Panc1 (cell line): Measurements from ENCODE around the gene CATSPERZ.

Experiments used
- POLR2AphosphoS5 ChIP-seq: IDR thresholded peaks from 2 replicates; pipeline ENCODE4 v1.6.1; 2012; ENCODE audit warnings: mild to moderate bottlenecking, low read depth, low read length, moderate library complexity
- SIN3A ChIP-seq: IDR thresholded peaks from 2 replicates; pipeline ENCODE4 v1.6.1; 2012; ENCODE audit warnings: low read depth, mild to moderate bottlenecking, low read length, moderate library complexity, borderline replicate concordance; ENCODE audit not compliant: insufficient read depth
- TCF7L2 ChIP-seq: IDR thresholded peaks from 2 replicates; pipeline ENCODE4 v1.6.1; 2011; ENCODE audit warnings: mild to moderate bottlenecking, low read depth, low read length, inconsistent platforms
- TF ChIP-seq, protein P1 (sequence below): fragments of 450-650 bp; IDR thresholded peaks from 2 replicates; pipeline ENCODE4 v1.5.1; 2017; ENCODE audit warnings: mild to moderate bottlenecking
- TF ChIP-seq, protein P2 (sequence below), 2 experiments: IDR thresholded peaks; 2 replicates each; pipeline ENCODE4 v1.6.1; 2011 to 2012; ENCODE audit warnings: low read depth in 2 of 2, control low read depth in 1 of 2, low read length in 1 of 2, mild to moderate bottlenecking in 1 of 2, moderate library complexity in 1 of 2; ENCODE audit not compliant: insufficient read depth in 1 of 2

DNA sequence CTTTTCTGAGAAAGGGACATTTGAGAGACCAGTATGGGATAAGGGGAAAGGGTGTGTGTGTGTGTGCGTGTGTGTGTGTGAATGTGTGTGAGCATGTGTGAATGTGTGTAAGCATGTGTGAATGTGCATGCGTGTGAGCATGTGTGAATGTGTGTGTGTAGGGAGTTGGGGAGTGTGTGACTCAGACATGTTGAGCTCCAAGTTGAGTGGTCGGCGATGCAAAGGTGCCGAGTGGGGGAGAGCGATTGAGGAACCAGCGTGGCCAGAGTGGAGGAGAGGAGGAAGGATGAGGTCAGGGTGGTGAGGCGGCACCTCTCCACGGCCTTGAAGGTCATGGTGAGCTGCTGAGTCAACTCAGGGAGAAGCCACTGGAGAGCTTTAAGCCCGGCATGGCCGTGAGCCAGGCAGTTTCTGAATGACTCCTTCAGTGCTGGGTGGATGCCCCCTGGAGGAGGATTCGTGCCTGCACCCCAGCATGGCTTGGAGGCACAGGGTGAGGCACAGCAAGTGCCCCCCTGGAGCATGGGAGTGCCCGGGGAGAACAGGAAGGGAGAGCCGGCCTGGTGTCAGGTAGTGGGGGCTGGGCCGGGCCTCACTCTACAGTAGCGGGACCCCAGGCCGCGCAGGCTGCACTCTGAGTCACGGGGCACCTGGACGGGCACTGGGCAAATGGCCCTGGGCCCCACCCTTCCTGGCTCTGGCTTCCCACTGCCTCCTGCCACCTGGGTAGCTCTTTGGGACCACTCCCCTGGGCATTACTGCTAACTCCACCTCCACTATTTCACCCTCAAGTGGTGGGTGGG lies 31.6 kb downstream of the CATSPERZ start:
- TF ChIP-seq SIN3A (no peak), POLR2AphosphoS5 (no peak), TCF7L2 (no peak; the same call in 1 of the 2 replicates)
- TF ChIP-seq, protein P1, sequence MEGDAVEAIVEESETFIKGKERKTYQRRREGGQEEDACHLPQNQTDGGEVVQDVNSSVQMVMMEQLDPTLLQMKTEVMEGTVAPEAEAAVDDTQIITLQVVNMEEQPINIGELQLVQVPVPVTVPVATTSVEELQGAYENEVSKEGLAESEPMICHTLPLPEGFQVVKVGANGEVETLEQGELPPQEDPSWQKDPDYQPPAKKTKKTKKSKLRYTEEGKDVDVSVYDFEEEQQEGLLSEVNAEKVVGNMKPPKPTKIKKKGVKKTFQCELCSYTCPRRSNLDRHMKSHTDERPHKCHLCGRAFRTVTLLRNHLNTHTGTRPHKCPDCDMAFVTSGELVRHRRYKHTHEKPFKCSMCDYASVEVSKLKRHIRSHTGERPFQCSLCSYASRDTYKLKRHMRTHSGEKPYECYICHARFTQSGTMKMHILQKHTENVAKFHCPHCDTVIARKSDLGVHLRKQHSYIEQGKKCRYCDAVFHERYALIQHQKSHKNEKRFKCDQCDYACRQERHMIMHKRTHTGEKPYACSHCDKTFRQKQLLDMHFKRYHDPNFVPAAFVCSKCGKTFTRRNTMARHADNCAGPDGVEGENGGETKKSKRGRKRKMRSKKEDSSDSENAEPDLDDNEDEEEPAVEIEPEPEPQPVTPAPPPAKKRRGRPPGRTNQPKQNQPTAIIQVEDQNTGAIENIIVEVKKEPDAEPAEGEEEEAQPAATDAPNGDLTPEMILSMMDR: no peak; the same call in 1 of the 2 replicates
- TF ChIP-seq, protein P2, sequence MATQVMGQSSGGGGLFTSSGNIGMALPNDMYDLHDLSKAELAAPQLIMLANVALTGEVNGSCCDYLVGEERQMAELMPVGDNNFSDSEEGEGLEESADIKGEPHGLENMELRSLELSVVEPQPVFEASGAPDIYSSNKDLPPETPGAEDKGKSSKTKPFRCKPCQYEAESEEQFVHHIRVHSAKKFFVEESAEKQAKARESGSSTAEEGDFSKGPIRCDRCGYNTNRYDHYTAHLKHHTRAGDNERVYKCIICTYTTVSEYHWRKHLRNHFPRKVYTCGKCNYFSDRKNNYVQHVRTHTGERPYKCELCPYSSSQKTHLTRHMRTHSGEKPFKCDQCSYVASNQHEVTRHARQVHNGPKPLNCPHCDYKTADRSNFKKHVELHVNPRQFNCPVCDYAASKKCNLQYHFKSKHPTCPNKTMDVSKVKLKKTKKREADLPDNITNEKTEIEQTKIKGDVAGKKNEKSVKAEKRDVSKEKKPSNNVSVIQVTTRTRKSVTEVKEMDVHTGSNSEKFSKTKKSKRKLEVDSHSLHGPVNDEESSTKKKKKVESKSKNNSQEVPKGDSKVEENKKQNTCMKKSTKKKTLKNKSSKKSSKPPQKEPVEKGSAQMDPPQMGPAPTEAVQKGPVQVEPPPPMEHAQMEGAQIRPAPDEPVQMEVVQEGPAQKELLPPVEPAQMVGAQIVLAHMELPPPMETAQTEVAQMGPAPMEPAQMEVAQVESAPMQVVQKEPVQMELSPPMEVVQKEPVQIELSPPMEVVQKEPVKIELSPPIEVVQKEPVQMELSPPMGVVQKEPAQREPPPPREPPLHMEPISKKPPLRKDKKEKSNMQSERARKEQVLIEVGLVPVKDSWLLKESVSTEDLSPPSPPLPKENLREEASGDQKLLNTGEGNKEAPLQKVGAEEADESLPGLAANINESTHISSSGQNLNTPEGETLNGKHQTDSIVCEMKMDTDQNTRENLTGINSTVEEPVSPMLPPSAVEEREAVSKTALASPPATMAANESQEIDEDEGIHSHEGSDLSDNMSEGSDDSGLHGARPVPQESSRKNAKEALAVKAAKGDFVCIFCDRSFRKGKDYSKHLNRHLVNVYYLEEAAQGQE (IDR thresholded peaks at IDR 0.05; ENCODE audit: insufficient read depth in 1 of 2, low read depth in 2 of 2, low read length in 1 of 2): no peak
